GM23248 (cell line): Measurements from ENCODE around the gene RASGEF1C.

Experiments used
- EZH2 ChIP-seq: fragments of 200-600 bp; sonication (generic); IDR thresholded peaks from 2 replicates; pipeline ENCODE4 v1.6.1; 2018; ENCODE audit warnings: antibody characterized with exemption, mild to moderate bottlenecking; ENCODE audit not compliant: insufficient read depth, poor library complexity, severe bottlenecking
- EZH2phosphoT487 ChIP-seq: fragments of 200-600 bp; sonication (generic); IDR thresholded peaks from 2 replicates; pipeline ENCODE4 v1.6.1; 2018; ENCODE audit warnings: antibody characterized with exemption, moderate library complexity, mild to moderate bottlenecking, low read depth; ENCODE audit not compliant: insufficient read depth

DNA sequence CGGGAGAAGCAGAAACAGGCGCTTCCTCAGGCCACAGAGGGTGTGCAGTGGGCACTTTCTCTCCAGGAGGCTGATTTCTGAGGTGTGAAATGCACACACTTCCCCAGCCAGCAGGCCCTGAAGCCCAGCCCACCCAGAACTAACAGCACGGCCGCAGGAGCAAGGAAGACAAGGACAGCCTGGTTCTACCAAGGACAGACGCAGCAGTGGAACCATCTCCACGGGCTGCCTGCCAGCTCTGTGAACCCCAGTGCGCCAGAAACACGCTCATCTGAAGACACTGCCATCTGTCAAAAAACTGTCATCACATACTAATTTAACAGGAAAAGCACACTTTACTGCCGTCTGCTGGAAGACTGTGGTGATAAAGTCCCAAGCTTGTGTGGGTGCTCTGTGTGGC is 42.1 kb upstream of the RASGEF1C start:
- TF ChIP-seq EZH2: no peak
- no peak for TF ChIP-seq EZH2phosphoT487
